Measurements from ENCODE around the gene SESN2. TPM values are rescaled to one million over a fixed set of nuclear protein-coding genes. Genes with fewer than 3 reads are reported as not detected.

The SESN2 gene
- total and polyA plus RNA-seq, 4 donors, result 5.5 to 13.0 (median 10.7) TPM

- H3K4me3 ChIP-seq (ENCODE audit: low read depth in 1 of 3, low read length in 3 of 3), result no peak overlapping the region
- H3K27me3 ChIP-seq (ENCODE audit: control insufficient read depth in 4 of 4, insufficient read depth in 4 of 4, low read length in 3 of 4), result no peaks in the 10 kb centered on the region
- peak overlapping the region; percentile 79 to 83 for H3K27ac ChIP-seq (ENCODE audit: low read depth in 1 of 2, low read length in 2 of 2)
- 55% methylated on average over 14 of the region's 14 CpGs for WGBS
- H3K9me3 ChIP-seq (ENCODE audit: control insufficient read depth in 4 of 4, low read length in 3 of 4), result no peaks in the 10 kb centered on the region
- peaks cover 6 to 23% (median 16%) of the 10 kb centered on the region in 4 donors for H3K36me3 ChIP-seq (ENCODE audit: control insufficient read depth in 4 of 4, insufficient read depth in 3 of 4, low read depth in 1 of 4, low read length in 3 of 4)
- DNase-seq (ENCODE audit: low spot score), result no peak
- peak; percentile 58 for TF ChIP-seq FOXA1 (IDR thresholded peaks at IDR 0.05)
- peak; percentile 93 to 95 for TF ChIP-seq HNF4A (conservative IDR thresholded peaks at IDR 0.05)
- TF ChIP-seq, protein P1, sequence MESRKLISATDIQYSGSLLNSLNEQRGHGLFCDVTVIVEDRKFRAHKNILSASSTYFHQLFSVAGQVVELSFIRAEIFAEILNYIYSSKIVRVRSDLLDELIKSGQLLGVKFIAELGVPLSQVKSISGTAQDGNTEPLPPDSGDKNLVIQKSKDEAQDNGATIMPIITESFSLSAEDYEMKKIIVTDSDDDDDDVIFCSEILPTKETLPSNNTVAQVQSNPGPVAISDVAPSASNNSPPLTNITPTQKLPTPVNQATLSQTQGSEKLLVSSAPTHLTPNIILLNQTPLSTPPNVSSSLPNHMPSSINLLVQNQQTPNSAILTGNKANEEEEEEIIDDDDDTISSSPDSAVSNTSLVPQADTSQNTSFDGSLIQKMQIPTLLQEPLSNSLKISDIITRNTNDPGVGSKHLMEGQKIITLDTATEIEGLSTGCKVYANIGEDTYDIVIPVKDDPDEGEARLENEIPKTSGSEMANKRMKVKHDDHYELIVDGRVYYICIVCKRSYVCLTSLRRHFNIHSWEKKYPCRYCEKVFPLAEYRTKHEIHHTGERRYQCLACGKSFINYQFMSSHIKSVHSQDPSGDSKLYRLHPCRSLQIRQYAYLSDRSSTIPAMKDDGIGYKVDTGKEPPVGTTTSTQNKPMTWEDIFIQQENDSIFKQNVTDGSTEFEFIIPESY (IDR thresholded peaks at IDR 0.05), result peak; percentile 43
- TF ChIP-seq RAD21 (IDR thresholded peaks at IDR 0.05), result peak; percentile 48 to 61
- peak; percentile 78 to 89 for TF ChIP-seq JUND (IDR thresholded peaks at IDR 0.05)
- TF ChIP-seq HNF4G (IDR thresholded peaks at IDR 0.05), result peak; percentile 68
- peak; percentile 77 for TF ChIP-seq YY1 (IDR thresholded peaks at IDR 0.05)
- no peak for TF ChIP-seq TAF1 (conservative IDR thresholded peaks at IDR 0.05)
- no peak for TF ChIP-seq FOXA2 (IDR thresholded peaks at IDR 0.05)
- peak; percentile 88 for TF ChIP-seq NR2F2 (IDR thresholded peaks at IDR 0.05)
- TF ChIP-seq SP1 (IDR thresholded peaks at IDR 0.05), result peak; percentile 93
- peak in 1 of 2 donors; percentile 38 for TF ChIP-seq GABPA (IDR thresholded peaks at IDR 0.05 in 1 of 2, conservative IDR thresholded peaks at IDR 0.05 in 1 of 2)
- TF ChIP-seq, protein P2, sequence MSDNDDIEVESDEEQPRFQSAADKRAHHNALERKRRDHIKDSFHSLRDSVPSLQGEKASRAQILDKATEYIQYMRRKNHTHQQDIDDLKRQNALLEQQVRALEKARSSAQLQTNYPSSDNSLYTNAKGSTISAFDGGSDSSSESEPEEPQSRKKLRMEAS (IDR thresholded peaks at IDR 0.05), result peak; percentile 69
- TF ChIP-seq RXRA (IDR thresholded peaks at IDR 0.05), result peak; percentile 94 to 97
- peak; percentile 32 to 51 for TF ChIP-seq EGR1 (IDR thresholded peaks at IDR 0.05; ENCODE audit: low read depth in 2 of 2)
- TF ChIP-seq, protein P3, sequence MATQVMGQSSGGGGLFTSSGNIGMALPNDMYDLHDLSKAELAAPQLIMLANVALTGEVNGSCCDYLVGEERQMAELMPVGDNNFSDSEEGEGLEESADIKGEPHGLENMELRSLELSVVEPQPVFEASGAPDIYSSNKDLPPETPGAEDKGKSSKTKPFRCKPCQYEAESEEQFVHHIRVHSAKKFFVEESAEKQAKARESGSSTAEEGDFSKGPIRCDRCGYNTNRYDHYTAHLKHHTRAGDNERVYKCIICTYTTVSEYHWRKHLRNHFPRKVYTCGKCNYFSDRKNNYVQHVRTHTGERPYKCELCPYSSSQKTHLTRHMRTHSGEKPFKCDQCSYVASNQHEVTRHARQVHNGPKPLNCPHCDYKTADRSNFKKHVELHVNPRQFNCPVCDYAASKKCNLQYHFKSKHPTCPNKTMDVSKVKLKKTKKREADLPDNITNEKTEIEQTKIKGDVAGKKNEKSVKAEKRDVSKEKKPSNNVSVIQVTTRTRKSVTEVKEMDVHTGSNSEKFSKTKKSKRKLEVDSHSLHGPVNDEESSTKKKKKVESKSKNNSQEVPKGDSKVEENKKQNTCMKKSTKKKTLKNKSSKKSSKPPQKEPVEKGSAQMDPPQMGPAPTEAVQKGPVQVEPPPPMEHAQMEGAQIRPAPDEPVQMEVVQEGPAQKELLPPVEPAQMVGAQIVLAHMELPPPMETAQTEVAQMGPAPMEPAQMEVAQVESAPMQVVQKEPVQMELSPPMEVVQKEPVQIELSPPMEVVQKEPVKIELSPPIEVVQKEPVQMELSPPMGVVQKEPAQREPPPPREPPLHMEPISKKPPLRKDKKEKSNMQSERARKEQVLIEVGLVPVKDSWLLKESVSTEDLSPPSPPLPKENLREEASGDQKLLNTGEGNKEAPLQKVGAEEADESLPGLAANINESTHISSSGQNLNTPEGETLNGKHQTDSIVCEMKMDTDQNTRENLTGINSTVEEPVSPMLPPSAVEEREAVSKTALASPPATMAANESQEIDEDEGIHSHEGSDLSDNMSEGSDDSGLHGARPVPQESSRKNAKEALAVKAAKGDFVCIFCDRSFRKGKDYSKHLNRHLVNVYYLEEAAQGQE (IDR thresholded peaks at IDR 0.05), result peak; percentile 65
- peak; percentile 94 for TF ChIP-seq ATF3 (IDR thresholded peaks at IDR 0.05)
- no peak for TF ChIP-seq CTCF (IDR thresholded peaks at IDR 0.05; ENCODE audit: low read depth, low read length, missing input control)
- H3K4me1 ChIP-seq (ENCODE audit: control insufficient read depth in 4 of 4, insufficient read depth in 4 of 4, low read length in 3 of 4), result peaks cover 22 to 58% (median 40%) of the 10 kb centered on the region in 4 donors
- H3K9ac ChIP-seq (ENCODE audit: low read depth in 1 of 2, low read length in 2 of 2), result no peak overlapping the region
These were observed 23.4 kb downstream of the SESN2 start for GRCh38 chr1:28282426-28283407.

All from liver (tissue), 9 donors.